ENCODE data around the gene ELN.
A peak's percentile ranks its signal among the peaks of the same experiment; 100 is the strongest.
"Not testable (repeated sequence)": the region's sequence is repeated elsewhere in the genome, so short reads cannot be mapped to it uniquely, and the experiment has no call there.

The ELN gene

DNA sequence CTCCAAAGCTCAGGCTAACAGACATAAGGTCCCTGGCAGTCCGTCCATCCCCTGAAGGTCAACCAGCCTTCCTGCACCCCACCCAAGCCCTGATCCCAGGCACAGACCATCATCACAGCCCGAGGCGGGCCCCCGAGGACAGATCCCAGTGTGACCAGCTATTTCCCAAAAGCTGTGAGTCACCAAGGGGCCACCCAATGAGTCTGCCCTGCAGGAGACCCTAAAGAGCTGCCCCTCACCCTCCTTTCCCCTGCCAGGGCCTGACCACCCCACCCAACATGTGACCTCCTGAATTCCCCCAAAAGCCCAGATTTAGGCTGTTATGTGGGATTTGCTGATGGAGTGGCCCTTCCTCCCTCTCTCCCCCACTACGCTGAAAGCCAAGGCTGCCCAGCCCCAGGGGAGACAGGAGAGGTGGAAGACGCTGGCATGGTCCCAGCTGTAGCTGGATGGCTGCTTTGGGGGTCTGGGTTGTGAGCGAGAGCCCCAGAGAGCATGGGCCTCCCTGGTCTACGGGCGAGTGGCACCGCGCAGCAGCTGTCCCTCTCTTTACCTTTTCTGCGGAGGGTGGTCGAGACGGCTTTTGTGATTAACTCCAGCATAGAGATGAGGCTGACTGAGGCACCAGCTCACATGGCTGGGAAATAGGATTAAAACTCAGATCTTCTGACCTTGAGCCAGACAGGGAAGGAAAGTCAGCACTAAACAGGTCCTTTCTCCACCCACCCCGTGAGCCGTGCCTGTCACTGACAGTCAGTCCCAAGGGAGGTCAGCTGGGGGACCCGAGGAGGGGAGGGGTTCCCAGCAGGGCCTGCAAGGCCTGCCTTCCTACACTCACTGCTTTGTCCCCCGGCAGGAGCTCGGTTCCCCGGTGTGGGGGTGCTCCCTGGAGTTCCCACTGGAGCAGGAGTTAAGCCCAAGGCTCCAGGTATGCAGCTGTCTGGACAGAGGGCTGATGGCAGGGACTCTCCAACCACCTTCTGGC is 16.7 kb downstream of the ELN start:
- DNase-seq, result no peak

GRCh38 chr7:74046581-74046980 is 18.6 kb downstream of the ELN start:
- DNase-seq, result not testable (repeated sequence)

- no peak for DNase-seq
Observed at GRCh38 chr7:74047804-74048380, 19.9 kb downstream of the ELN start.

- no peak for DNase-seq
Observed at GRCh38 chr7:74048999-74049599, 21.1 kb downstream of the ELN start.

DNA sequence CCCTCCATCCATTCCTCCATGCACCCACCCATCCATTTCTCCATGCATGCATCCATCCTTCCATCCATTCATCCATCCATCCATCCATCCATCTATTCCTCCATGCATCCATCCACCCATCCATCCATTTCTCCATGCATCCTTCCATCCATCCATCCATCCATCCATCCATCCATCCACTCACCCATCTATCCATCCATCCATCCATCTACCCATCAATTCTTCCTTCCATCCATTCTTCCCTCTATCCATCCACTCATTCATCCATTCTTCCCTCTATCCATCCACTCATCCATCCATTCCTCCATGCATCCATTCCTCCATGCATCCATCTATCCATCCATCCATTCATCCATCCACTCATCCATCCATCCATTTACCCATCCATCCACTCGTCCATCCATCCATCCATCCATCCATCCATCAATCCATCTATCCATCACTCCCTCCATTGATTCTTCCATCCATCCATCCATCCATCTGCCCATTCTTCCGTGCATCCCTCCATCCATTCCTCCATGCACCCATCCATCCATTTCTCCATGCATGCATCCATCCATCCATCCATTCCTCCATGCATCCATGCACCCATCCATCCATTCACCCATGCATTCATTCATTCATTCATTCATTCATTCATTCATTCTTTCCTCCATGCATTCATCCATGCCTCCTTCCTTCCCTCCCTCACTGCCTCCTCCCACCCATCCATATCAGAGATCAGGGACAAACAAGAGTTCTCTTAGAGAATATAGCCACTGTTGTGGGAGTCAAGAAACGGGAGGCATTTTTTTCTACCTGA is 22.2 kb downstream of the ELN start:
- DNase-seq, result no peak

DNA sequence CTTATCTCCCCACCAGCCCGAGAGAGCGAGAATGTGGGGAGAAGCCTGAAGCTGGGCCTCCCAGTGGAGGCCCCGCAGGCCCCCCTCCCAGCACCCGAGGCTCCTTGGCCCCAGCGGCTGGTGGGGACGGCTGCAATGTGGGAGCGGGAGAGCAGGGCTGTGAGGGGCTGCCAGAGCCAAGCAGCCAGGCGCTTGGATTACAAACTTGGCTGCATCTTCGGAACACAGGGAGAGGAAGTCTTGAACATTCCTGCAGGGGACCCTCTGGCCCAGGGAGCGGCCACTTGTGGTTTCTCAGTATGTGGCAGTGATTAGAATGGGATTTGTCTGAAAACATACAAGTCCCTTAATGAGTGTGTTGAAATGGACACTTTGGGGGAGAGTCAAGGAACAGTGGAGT is 23.2 kb downstream of the ELN start:
- no peak for DNase-seq

DNA sequence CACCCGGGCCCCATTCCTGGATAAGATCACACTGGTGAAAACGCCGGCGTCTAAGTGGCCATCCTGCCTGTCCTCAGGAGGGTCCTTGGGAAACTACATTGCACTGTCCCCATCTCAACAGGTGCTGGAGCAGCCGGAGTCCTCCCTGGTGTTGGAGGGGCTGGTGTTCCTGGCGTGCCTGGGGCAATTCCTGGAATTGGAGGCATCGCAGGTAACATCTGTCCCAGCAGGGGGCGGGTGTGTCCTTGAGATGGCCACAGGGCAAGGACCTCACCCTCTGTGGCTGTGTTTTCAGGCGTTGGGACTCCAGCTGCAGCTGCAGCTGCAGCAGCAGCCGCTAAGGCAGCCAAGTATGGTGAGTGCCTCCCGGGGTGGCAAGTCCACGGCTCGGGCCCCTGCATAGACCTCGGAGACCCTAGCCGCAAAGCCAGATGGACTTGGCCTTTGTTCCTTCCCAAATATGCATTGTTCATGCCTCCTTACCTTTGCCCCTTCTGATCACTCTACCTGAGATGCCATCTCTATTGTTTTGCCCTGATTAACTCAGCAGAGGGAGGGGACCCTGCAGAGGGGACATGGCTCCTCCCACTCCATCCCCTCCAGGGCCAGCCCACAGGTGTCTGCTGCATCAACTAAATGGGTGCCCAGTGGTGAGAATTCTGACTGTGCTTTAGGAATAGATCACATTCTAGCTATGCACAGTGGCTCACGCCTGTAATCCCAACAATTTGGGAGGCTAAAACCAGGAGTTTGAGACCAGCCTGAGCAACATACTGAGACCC is 23.8 kb downstream of the ELN start:
- no peak for DNase-seq

- DNase-seq, result no peak
Observed at GRCh38 chr7:74052628-74053027, 24.7 kb downstream of the ELN start.

DNA sequence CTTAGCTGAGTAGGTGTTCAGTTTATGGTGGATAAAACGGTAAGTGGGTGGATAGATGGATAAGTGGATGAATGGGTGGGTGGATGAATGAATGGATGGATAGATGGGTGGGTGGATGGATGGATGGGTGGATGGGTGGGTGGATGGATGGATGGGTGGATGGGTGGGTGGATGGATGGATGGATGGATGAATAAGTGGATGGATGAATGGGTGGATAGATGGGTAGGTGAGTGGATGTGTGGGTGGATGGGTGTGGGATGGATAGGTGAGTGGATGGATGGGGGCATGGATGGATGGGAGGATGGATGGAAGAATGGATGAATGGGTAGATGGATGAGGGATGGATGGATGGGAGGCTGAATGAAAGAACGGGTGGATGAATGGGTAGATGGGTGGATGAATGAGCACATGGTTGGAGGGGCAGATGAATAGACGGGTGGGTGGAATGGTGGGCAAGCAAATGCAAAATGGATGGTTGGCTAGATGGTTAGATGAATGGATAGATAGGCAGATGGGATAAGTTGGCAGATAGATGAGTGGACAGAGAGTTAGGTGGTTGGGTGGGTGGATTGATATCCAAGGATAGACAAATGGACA is 25.7 kb downstream of the ELN start:
- DNase-seq, result no peak

DNA sequence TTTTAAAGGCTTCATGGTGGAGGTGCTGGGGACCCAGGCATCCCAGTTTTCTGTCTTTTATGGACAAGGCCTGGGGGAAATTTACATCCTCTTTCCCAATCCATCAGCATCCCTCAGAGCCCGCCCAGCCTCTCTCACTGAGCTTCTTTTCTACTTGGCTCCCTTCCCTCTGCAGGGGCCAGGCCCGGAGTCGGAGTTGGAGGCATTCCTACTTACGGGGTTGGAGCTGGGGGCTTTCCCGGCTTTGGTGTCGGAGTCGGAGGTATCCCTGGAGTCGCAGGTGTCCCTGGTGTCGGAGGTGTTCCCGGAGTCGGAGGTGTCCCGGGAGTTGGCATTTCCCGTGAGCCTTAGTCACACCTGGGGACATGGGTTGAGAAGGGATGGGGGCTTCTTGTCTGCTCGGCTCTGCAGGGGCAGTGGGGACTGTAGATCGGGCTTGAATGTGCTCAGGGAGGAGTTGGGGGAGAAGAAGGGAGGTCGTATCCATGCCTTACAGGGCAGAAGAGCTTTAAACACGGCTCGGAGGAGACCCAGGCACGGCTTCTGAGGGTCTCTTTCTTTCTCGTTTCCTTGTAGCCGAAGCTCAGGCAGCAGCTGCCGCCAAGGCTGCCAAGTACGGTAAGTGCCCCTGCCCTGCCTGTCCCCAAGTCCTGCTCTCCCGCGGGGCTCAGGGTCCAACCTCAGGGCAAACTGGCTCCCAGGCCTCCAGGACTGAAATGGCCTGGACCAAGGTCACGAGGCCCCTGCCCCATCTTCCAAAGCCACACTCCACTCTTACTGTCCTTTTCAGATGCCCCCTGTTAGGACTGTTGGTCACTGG is 28.3 kb downstream of the ELN start:
- no peak for DNase-seq

GRCh38 chr7:74057216-74057925 is 29.4 kb downstream of the ELN start:
- no peak for DNase-seq

DNA sequence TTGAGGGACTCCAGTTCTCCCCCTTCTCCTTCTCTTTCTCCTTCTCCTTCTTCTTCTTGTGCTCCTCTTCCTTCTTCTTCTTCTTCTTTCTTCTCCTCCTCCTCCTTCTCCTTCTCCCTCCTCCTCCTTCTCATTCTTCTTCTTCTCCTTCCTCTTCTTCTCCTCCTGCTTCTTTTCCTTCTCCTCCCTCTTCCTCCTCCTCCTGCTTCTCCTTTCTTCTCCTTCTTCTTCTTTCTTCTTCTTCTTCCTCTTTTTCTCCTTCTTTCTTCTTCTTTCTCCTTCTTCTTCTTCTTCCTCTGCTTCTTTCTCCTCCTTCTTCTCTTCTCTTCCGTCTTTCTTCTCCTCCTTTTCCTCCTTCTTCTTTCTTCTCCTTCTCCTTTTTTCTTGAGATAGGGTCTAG is 30.0 kb downstream of the ELN start:
- no peak for DNase-seq

DNA sequence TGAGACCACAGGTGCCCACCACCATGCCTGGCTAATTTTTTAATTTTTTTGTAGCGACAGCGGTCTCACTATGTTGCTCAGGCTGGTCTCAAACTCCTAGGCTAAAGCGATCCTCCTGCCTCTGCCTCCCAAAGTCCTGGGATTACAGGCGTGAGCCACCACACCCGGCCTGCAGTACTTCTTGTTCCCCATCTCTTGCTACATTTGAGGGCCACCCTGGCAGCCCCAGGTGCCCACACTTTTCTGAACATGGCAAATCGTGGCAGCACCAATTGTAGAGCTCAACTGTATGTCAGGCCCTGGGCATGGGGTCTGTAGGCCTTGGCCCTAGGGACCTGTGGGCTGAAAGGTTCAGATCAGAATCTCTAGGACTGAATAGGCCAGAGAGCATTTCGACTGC is 30.5 kb downstream of the ELN start:
- no peak for DNase-seq

GRCh38 chr7:74059037-74059436 is 31.1 kb downstream of the ELN start:
- DNase-seq, result no peak

GRCh38 chr7:74059681-74060588 is 32.0 kb downstream of the ELN start:
- DNase-seq, result no peak

GRCh38 chr7:74061840-74062539 is 34.0 kb downstream of the ELN start:
- DNase-seq, result peak; percentile 79

- DNase-seq, result no peak
Observed at GRCh38 chr7:74063223-74063641, 35.3 kb downstream of the ELN start.

DNA sequence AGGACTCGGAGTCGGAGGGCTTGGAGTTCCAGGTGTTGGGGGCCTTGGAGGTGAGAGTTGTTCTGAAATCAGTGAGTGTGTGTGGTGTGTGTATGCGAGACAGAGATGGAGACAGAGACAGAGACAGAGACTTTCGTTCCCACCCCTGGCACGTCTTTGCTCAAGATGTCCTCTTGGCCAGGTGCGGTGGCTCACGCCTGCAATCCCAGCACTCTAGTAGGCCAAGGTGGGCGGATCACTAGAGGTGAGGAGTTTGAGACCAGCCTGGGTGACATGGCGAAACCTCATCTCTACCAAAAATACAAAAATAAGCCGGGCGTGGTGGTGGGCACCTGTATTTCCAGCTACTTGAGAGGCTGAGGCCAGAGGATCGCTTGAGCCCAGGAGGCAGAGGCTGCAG is 35.7 kb downstream of the ELN start:
- no peak for DNase-seq

DNA sequence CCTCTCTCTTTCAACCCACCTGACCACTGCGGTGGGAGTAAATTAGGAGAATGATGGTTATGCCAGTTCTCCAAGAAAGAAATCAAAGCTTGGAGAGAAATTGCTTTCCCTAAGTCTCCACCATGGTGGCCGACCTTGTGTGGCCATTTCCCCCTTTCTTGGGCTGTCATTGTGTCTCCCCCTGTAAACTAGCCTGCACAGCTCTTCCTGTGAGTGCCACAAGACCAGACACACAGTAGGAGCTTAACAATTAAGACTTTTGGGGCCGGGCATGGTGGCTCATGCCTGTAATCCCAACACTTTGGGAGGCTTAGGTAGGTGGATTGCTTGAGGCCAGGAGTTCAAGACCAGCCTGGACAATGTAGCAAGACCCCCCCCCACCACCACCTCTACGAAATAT is 36.7 kb downstream of the ELN start:
- no peak for DNase-seq
